ENCODE measurements around the gene CYP1A2. TPM values are rescaled to one million over a fixed set of nuclear protein-coding genes. Genes with fewer than 3 reads are reported as not detected.

The CYP1A2 gene
- total RNA-seq, 6 experiments from 2014 or later, result 0.81 to 235 (median 65.0) TPM

DNA sequence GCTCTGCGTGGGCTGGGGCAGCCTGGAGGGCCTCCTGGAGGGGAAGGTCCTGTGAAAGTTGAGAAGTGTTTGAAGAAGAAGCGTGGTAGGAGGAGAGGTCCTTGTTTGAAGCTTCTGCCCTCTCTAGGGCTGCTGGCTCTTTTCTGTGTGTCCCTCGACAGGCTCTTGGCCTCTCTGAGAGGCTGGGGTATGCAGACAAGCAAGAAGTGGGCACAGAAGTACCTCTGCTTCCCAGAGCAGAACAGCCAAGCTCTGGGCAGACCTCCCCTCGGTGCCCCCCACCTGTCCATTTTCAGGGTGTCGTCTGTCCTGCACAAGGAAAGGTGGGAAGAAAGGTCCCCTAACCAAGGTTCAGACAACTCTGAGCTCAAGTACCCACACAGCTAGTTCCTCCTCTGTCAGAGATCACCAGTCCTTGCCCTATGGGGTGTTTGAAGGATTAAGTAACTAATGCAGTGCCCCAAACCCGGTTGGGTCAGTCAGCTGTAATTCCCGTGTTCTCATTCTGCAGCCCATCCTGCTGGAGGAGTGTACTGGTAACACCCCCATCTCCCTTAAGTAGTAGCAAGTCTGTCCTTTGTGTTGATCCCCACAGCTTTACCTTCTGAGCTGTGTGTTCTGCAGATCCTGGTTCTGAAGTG, 39.5 kb downstream of the CYP1A2 start:
- H3K27ac ChIP-seq, result peak overlapping the region; percentile 40 to 73 (median 71)
- 58% methylated on average over 2 of the region's 7 CpGs for WGBS (ENCODE audit: insufficient coverage, low coverage, low lambda C conversion rate, missing lambda C conversion rate)
- peak overlapping the region in 1 of 3 donors; percentile 19 for H3K4me3 ChIP-seq
- intact Hi-C loops (cut with DNase I), result no loop called here
- peaks cover 0 to 67% (median 41%) of the 10 kb centered on the region in 4 donors for H3K4me1 ChIP-seq
- ATAC-seq (peak in 1 of 4 donors; percentile 1), DNase-seq (no peak)
- H3K36me3 ChIP-seq, result no peaks in the 10 kb centered on the region
- no peaks in the 10 kb centered on the region for H3K9me3 ChIP-seq
- H3K27me3 ChIP-seq, result no peaks in the 10 kb centered on the region
- no peak for TF ChIP-seq POLR2A (IDR thresholded peaks at IDR 0.05)
- TF ChIP-seq, protein P1, sequence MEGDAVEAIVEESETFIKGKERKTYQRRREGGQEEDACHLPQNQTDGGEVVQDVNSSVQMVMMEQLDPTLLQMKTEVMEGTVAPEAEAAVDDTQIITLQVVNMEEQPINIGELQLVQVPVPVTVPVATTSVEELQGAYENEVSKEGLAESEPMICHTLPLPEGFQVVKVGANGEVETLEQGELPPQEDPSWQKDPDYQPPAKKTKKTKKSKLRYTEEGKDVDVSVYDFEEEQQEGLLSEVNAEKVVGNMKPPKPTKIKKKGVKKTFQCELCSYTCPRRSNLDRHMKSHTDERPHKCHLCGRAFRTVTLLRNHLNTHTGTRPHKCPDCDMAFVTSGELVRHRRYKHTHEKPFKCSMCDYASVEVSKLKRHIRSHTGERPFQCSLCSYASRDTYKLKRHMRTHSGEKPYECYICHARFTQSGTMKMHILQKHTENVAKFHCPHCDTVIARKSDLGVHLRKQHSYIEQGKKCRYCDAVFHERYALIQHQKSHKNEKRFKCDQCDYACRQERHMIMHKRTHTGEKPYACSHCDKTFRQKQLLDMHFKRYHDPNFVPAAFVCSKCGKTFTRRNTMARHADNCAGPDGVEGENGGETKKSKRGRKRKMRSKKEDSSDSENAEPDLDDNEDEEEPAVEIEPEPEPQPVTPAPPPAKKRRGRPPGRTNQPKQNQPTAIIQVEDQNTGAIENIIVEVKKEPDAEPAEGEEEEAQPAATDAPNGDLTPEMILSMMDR (IDR thresholded peaks at IDR 0.05), result no peak

DNA sequence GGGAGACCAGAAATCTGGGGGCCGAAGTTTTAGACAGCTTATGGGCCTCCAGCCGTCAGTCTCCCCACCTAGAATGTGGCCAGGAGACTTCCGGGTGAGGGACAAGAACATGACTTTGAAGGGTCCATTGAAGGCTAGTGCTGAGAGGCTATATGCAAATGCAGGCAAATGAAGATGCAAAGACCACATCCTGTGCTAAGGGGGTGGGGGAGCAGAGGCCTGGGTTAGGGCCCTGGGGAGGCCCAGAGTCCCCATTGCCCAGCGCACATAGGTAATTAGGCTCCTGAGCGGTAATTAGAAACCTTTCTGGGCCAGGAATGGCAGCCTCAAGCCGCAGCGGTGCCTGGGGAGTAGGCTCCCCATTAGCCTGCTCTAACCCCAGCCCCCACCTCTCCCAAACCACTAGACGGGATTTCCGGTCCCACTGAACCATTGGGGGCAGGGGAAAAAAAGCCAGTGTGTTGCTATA, 40.1 kb downstream of the CYP1A2 start:
- 67% methylated on average over 3 of the region's 9 CpGs for WGBS (ENCODE audit: insufficient coverage, low coverage, low lambda C conversion rate, missing lambda C conversion rate)
- H3K27me3 ChIP-seq, result no peaks in the 10 kb centered on the region
- DNase-seq (peak in 1 of 3 donors; percentile 54), ATAC-seq (peak in 3 of 4 donors; percentile 1 to 2 (median 2))
- no peak for TF ChIP-seq POLR2A (IDR thresholded peaks at IDR 0.05)
- TF ChIP-seq, protein P1 (IDR thresholded peaks at IDR 0.05), result no peak
- intact Hi-C loops (cut with DNase I), result no loop called here
- H3K36me3 ChIP-seq, result no peaks in the 10 kb centered on the region
- H3K27ac ChIP-seq, result peak overlapping the region; percentile 40 to 73 (median 71)
- peak overlapping the region in 1 of 3 donors; percentile 19 for H3K4me3 ChIP-seq
- no peaks in the 10 kb centered on the region for H3K9me3 ChIP-seq
- H3K4me1 ChIP-seq, result peaks cover 0 to 62% (median 39%) of the 10 kb centered on the region in 4 donors

DNA sequence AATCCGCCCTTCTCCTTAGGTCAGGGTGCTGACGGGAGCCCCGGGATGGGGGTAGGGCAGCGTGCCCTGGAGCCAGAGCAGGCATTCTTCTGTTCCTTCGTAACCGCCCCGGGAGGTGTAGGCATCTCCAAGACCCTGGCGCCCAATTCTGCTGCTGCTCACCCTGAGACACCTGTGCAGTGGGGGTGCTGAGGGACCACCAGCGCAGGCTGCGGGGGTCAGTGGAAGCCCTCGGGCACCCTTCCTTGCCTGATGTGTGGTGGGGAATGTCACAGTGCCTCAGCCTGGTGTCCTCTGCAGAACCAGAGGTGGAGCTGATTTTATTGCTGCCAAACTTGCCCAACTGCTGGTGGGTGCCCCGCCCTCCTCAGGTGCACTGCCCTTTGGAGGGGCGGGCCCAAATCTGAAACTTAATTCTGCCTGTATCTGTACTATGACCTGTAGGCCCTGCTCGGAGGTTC, 40.6 kb downstream of the CYP1A2 start:
- Histone ChIP-seq H3K27ac (peak overlapping the region; percentile 40 to 73 (median 71)), H3K4me3 (peak overlapping the region in 1 of 3 donors; percentile 19), H3K36me3 (no peaks in the 10 kb centered on the region), H3K9me3 (no peaks in the 10 kb centered on the region), H3K27me3 (no peaks in the 10 kb centered on the region), H3K4me1 (peaks cover 0 to 57% (median 36%) of the 10 kb centered on the region in 4 donors)
- TF ChIP-seq, protein P1 (IDR thresholded peaks at IDR 0.05), result no peak
- TF ChIP-seq POLR2A (IDR thresholded peaks at IDR 0.05), result no peak
- ATAC-seq, result peak; percentile 73 to 82 (median 75)
- WGBS (ENCODE audit: insufficient coverage, low coverage, low lambda C conversion rate, missing lambda C conversion rate), result 15% methylated on average over 6 of the region's 14 CpGs
- intact Hi-C loops (cut with DNase I), result no loop called here
- DNase-seq, result peak; percentile 67 to 86 (median 76)

DNA sequence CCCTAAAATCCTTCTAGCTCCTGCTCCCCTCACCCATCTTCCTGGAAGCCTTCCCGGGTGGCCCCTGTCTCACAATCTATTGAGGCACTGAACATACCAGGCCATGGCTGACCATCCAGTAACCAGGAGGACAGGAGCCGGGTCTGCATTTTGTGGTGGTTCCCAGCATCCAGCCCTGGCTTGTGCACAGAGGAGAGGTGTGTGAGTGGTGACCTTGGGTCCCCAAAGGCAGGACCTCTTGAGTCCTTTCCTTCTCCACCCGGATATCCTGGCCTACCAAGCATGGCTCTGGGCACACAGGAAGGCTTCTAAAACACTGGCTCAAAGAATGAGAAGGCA, 41.1 kb downstream of the CYP1A2 start:
- ATAC-seq, result no peak
- DNase-seq, result peak in 1 of 3 donors; percentile 50
- Histone ChIP-seq H3K27ac (peak overlapping the region; percentile 24 to 73 (median 71)), H3K36me3 (no peaks in the 10 kb centered on the region), H3K9me3 (no peaks in the 10 kb centered on the region), H3K27me3 (no peaks in the 10 kb centered on the region), H3K4me3 (peak overlapping the region in 1 of 3 donors; percentile 19), H3K4me1 (peaks cover 0 to 52% (median 34%) of the 10 kb centered on the region in 4 donors)
- intact Hi-C loops (cut with DNase I), result no loop called here
- 17% methylated on average over 2 of the region's 3 CpGs for WGBS (ENCODE audit: insufficient coverage, low coverage, low lambda C conversion rate, missing lambda C conversion rate)
- TF ChIP-seq, protein P1 (IDR thresholded peaks at IDR 0.05), result no peak
- no peak for TF ChIP-seq POLR2A (IDR thresholded peaks at IDR 0.05)
